ENCODE results near the gene C1GALT1C1L. TPM values are rescaled to one million over a fixed set of nuclear protein-coding genes. Genes with fewer than 3 reads are reported as not detected.

Gene C1GALT1C1L
- total and polyA plus RNA-seq, 2 donors from 2014 or later = 1.9 to 3.5 TPM

- intact Hi-C loops (cut with DNase I) = no loop called here
- H3K4me1 ChIP-seq (ENCODE audit: control insufficient read depth in 2 of 3, insufficient read depth in 2 of 3, low read depth in 1 of 3, low read length in 3 of 3) = no peaks in the 10 kb centered on the region
- FAIRE-seq = no peak
- no peak for TF ChIP-seq CTCF (IDR thresholded peaks at IDR 0.05; ENCODE audit: borderline replicate concordance, extremely low read depth, insufficient read depth)
- no peak for DNase-seq
- no peaks in the 10 kb centered on the region for H3K9me3 ChIP-seq (ENCODE audit: control insufficient read depth in 2 of 3, insufficient read depth in 1 of 3, low read length in 3 of 3)
- H3K27ac ChIP-seq (ENCODE audit: low read depth in 2 of 2, low read length in 2 of 2) = no peak overlapping the region
- no peaks in the 10 kb centered on the region for H3K36me3 ChIP-seq (ENCODE audit: control insufficient read depth in 2 of 3, insufficient read depth in 3 of 3, low read length in 3 of 3)
- peak overlapping the region; percentile 53 to 72 (median 67) for H3K4me3 ChIP-seq (ENCODE audit: low read length in 3 of 3)
- H3K27me3 ChIP-seq (ENCODE audit: control insufficient read depth, insufficient read depth, low read length) = no peaks in the 10 kb centered on the region
- H3K9ac ChIP-seq (ENCODE audit: low read length in 3 of 3) = peak overlapping the region in 2 of 3 donors; percentile 40 to 56
Observed at GRCh38 chr2:43675646-43676321, 445 bp downstream of the C1GALT1C1L start.

- intact Hi-C loops (cut with DNase I) = no loop called here
- Histone ChIP-seq H3K27ac (ENCODE audit: low read depth in 2 of 2, low read length in 2 of 2) (no peak overlapping the region), H3K27me3 (ENCODE audit: control insufficient read depth, insufficient read depth, low read length) (no peaks in the 10 kb centered on the region), H3K9me3 (ENCODE audit: control insufficient read depth in 2 of 3, insufficient read depth in 1 of 3, low read length in 3 of 3) (no peaks in the 10 kb centered on the region), H3K9ac (ENCODE audit: low read length in 3 of 3) (no peak overlapping the region), H3K4me3 (ENCODE audit: low read length in 3 of 3) (no peak overlapping the region), H3K36me3 (ENCODE audit: control insufficient read depth in 2 of 3, insufficient read depth in 3 of 3, low read length in 3 of 3) (no peaks in the 10 kb centered on the region), H3K4me1 (ENCODE audit: control insufficient read depth in 2 of 3, insufficient read depth in 2 of 3, low read depth in 1 of 3, low read length in 3 of 3) (no peaks in the 10 kb centered on the region)
- DNase-seq = no peak
- FAIRE-seq = no peak
- no peak for TF ChIP-seq CTCF (IDR thresholded peaks at IDR 0.05; ENCODE audit: borderline replicate concordance, extremely low read depth, insufficient read depth)
Observed at GRCh38 chr2:43657241-43657640, 19.0 kb downstream of the C1GALT1C1L start.

DNA sequence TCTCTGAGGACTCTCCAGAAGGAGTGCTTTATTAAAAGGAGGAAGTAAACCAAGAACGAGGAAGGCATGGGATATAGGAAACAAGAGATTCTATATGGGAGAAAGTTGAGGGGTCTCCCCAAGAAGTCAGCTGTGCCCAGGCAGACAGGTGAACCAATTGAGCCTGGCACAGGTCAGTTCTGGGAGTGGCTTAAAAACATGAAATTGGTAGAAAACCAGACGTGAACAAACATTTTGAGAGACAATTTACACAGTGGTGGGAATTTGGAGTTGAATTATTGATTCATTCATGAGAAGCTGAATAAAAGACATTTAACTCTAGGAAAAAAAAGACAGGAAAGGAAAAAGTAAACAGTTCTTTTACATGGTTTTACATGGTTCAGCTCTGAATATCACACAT, 22.7 kb downstream of the C1GALT1C1L start:
- Histone ChIP-seq H3K4me3 (ENCODE audit: low read length in 3 of 3) (no peak overlapping the region), H3K4me1 (ENCODE audit: control insufficient read depth in 2 of 3, insufficient read depth in 2 of 3, low read depth in 1 of 3, low read length in 3 of 3) (no peaks in the 10 kb centered on the region), H3K27ac (ENCODE audit: low read depth in 2 of 2, low read length in 2 of 2) (no peak overlapping the region), H3K36me3 (ENCODE audit: control insufficient read depth in 2 of 3, insufficient read depth in 3 of 3, low read length in 3 of 3) (no peaks in the 10 kb centered on the region), H3K9me3 (ENCODE audit: control insufficient read depth in 2 of 3, insufficient read depth in 1 of 3, low read length in 3 of 3) (no peaks in the 10 kb centered on the region), H3K9ac (ENCODE audit: low read length in 3 of 3) (no peak overlapping the region), H3K27me3 (ENCODE audit: control insufficient read depth, insufficient read depth, low read length) (no peaks in the 10 kb centered on the region)
- DNase-seq = no peak
- intact Hi-C loops (cut with DNase I) = no loop called here
- no peak for TF ChIP-seq CTCF (IDR thresholded peaks at IDR 0.05; ENCODE audit: borderline replicate concordance, extremely low read depth, insufficient read depth)
- FAIRE-seq = no peak
